Measurements from ENCODE around the gene TPP2. TPM values are rescaled to one million over a fixed set of nuclear protein-coding genes. Genes with fewer than 3 reads are reported as not detected.

TPP2 gene
- total and polyA plus RNA-seq, 9 of the 15 experiments (the other 6 are each of a cell fraction or from before 2014, with no cell fraction given): 18.8 to 87.7 (median 55.9) TPM

GRCh38 chr13:102596147-102597028 lies at the start of gene TPP2 (continued):
- TF ChIP-seq ZBTB12 (CRISPR knock-in tag; IDR thresholded peaks at IDR 0.05) (peak; percentile 91), ATF7 (IDR thresholded peaks at IDR 0.05) (0 out of 2 replicates have a peak, but pooled peaks have one; percentile 40), NFRKB (IDR thresholded peaks at IDR 0.05; ENCODE audit: low read depth) (peak; percentile 68; the same call in 1 of the 2 replicates), BRD4 (IDR thresholded peaks at IDR 0.05) (peak; percentile 85; the same call in 1 of the 2 replicates), ZFX (CRISPR knock-in tag; IDR thresholded peaks at IDR 0.05) (peak; percentile 96; the same call in 1 of the 2 replicates), ZNF764 (CRISPR knock-in tag; IDR thresholded peaks at IDR 0.05; ENCODE audit: low read depth) (no peak), ATF1 (CRISPR knock-in tag; IDR thresholded peaks at IDR 0.05) (peak; percentile 82), ATF1 (tag; IDR thresholded peaks at IDR 0.05) (peak; percentile 97), CHAMP1 (IDR thresholded peaks at IDR 0.05) (0 out of 2 replicates have a peak, but pooled peaks have one; percentile 20), SMARCA5 (IDR thresholded peaks at IDR 0.05) (no peak), USF1 (CRISPR knock-in tag; IDR thresholded peaks at IDR 0.05) (peak; percentile 75), CTBP1 (IDR thresholded peaks at IDR 0.05; ENCODE audit: borderline replicate concordance) (peak; percentile 30; the same call in 1 of the 2 replicates), PTTG1 (tag; IDR thresholded peaks at IDR 0.05; ENCODE audit: low read depth) (no peak), TBL1XR1 (IDR thresholded peaks at IDR 0.05; ENCODE audit: low read length in 2 of 2) (peak in 1 of 2 experiments; percentile 56; a peak in 1 of 4 replicates), SETDB1 (IDR thresholded peaks at IDR 0.05; ENCODE audit: low read length) (no peak), PHF8 (IDR thresholded peaks at IDR 0.05; ENCODE audit: borderline replicate concordance, low read length) (peak; percentile 81), GTF2B (IDR thresholded peaks at IDR 0.05; ENCODE audit: extremely low read depth, insufficient read length) (no peak), SREBF2 (CRISPR knock-in tag; IDR thresholded peaks at IDR 0.05) (no peak), FOXK2 (conservative IDR thresholded peaks at IDR 0.05 in 1 of 2, IDR thresholded peaks at IDR 0.05 in 1 of 2; ENCODE audit: low read depth in 2 of 2) (peak; percentile 93 to 95)

Data from K562 (cell line).